Esophagus muscularis mucosa (tissue), 4 donors: ENCODE measurements around the gene PIGT. TPM values are rescaled to one million over a fixed set of nuclear protein-coding genes. Genes with fewer than 3 reads are reported as not detected.

Experiments
- DNase-seq: peaks from one replicate; pipeline ENCODE4 v3.0.0-alpha.2; 2017; ENCODE audit errors: extremely low spot score
- H3K27ac ChIP-seq, 4 donors: fragments of 200-600 bp; sonication (generic); replicated peaks in 1 of 4; 1 replicate in 3 of 4; 2 replicates in 1 of 4; pipeline ENCODE4 v1.5.1; 2016 to 2019; ENCODE audit warnings: mild to moderate bottlenecking in 1 of 4
- H3K27me3 ChIP-seq, 4 donors: fragments of 200-600 bp; sonication (generic); one replicate each; pipeline versions ENCODE4 v1.5.1 to v1.6.0; 2016 to 2019
- H3K36me3 ChIP-seq, 4 donors: fragments of 200-600 bp; sonication (generic); one replicate each; pipeline ENCODE4 v1.5.1; 2016 to 2019
- H3K4me1 ChIP-seq, 4 donors: fragments of 200-600 bp; sonication (generic); one replicate each; pipeline ENCODE4 v1.5.1; 2016 to 2019
- H3K4me3 ChIP-seq, 4 donors: fragments of 200-600 bp; sonication (generic); 1 replicate in 2 of 4; 2 replicates in 2 of 4; pipeline ENCODE4 v1.5.1; 2016 to 2019; ENCODE audit warnings: mild to moderate bottlenecking in 4 of 4, moderate library complexity in 1 of 4
- H3K9me3 ChIP-seq, 4 donors: fragments of 200-600 bp; sonication (generic); 1 replicate in 3 of 4; 2 replicates in 1 of 4; pipeline ENCODE4 v1.5.1; 2016 to 2019
- EP300 ChIP-seq: sonication (generic); formaldehyde crosslinking; IDR thresholded peaks from one replicate; pipeline ENCODE4 v1.6.1; 2017; ENCODE audit warnings: antibody characterized with exemption
- POLR2A ChIP-seq: fragments of 450-650 bp; IDR thresholded peaks from one replicate; pipeline ENCODE4 v1.6.1; 2017; ENCODE audit warnings: antibody characterized with exemption, moderate library complexity, mild to moderate bottlenecking, low read depth
- POLR2AphosphoS5 ChIP-seq, 2 donors: sonication (generic); formaldehyde crosslinking; IDR thresholded peaks; one replicate each; pipeline ENCODE4 v1.6.1; 2017; ENCODE audit warnings: antibody characterized with exemption in 2 of 2
- WGBS: methylation state at CpG from one replicate; pipeline ENCODE4 v1.1.5; 2018; 5-methylcytosine and 5-hydroxymethylcytosine counted together
- intact Hi-C: fragments of 100-400 bp; cut with DNase I; formaldehyde crosslinking; loops from one replicate; pipeline ENCODE4 v1.15.1; 2023
- total RNA-seq, 4 donors: library from RNA; depleted of rRNA; stranded (reverse); fragments of >200 nt; gene quantifications; one replicate each; pipeline versions ENCODE4 v1.1.0 to v1.2.1, GENCODE V29; 2016
- TF ChIP-seq, protein P1 (sequence below), 3 experiments: fragments of 200-600 bp in 2 of 3; fragments of 450-650 bp in 1 of 3; sonication (generic) in 2 of 3; IDR thresholded peaks; one replicate each; pipeline ENCODE4 v1.5.1; 2017 to 2019; ENCODE audit warnings: antibody characterized with exemption in 3 of 3, mild to moderate bottlenecking in 2 of 3, moderate library complexity in 1 of 3

The PIGT gene
- total RNA-seq, 4 donors from 2014 or later, result 64.4 to 90.9 (median 80.4) TPM

DNA sequence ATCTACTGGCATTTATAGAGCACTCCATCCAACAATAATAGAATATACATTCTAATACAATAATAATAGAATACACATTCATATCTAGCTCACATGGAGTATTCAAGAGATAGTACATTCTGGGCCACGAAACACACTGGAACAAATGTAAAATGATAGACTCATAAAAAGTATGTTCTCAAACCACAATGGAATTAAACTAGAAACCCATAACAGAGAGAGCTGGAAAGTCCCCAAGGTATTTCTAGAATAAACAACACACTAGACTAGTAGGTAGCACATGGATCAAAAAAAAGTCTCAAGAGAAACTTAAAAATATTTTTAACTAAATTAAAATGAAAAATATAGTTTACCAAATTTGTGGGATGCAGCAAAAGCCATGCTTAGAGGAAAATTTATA, 28.7 kb upstream of the PIGT start:
- no peak for DNase-seq
- no peak overlapping the region for H3K4me3 ChIP-seq
- intact Hi-C loops, result no loop called here
- no peaks in the 10 kb centered on the region for H3K9me3 ChIP-seq
- no peaks in the 10 kb centered on the region for H3K27me3 ChIP-seq
- H3K4me1 ChIP-seq, result no peaks in the 10 kb centered on the region
- no peaks in the 10 kb centered on the region for H3K36me3 ChIP-seq
- no peak overlapping the region for H3K27ac ChIP-seq
- TF ChIP-seq, protein P1, sequence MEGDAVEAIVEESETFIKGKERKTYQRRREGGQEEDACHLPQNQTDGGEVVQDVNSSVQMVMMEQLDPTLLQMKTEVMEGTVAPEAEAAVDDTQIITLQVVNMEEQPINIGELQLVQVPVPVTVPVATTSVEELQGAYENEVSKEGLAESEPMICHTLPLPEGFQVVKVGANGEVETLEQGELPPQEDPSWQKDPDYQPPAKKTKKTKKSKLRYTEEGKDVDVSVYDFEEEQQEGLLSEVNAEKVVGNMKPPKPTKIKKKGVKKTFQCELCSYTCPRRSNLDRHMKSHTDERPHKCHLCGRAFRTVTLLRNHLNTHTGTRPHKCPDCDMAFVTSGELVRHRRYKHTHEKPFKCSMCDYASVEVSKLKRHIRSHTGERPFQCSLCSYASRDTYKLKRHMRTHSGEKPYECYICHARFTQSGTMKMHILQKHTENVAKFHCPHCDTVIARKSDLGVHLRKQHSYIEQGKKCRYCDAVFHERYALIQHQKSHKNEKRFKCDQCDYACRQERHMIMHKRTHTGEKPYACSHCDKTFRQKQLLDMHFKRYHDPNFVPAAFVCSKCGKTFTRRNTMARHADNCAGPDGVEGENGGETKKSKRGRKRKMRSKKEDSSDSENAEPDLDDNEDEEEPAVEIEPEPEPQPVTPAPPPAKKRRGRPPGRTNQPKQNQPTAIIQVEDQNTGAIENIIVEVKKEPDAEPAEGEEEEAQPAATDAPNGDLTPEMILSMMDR (IDR thresholded peaks at IDR 0.05), result no peak
- TF ChIP-seq POLR2A (no peak), EP300 (no peak), POLR2AphosphoS5 (IDR thresholded peaks at IDR 0.05) (no peak)
- 100% methylated on average over 1 of the region's 1 CpG for WGBS

DNA sequence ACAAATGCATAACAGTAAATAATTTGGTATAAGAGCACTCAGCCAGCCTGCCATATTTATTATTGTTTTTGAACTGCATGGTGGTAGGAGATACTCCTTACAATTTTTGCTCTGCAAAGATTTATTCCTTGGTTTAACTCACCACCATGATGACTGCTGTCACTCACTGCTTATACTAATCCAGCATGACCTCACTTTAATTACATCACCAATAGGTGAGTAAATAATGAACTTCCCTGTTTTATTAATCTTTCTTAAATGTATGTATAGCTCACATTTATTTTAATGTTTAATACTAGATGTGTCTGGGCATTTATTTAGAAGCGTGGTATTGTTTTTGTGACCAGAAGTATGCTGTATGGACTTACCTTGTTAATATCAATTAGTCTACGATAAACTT, 25.0 kb upstream of the PIGT start:
- TF ChIP-seq, protein P1 (IDR thresholded peaks at IDR 0.05), result no peak
- Histone ChIP-seq H3K27ac (no peak overlapping the region), H3K27me3 (no peaks in the 10 kb centered on the region), H3K4me3 (no peak overlapping the region), H3K9me3 (no peaks in the 10 kb centered on the region), H3K36me3 (peaks cover 0 to 10% (median 0%) of the 10 kb centered on the region in 4 donors), H3K4me1 (no peaks in the 10 kb centered on the region)
- WGBS, result 97% methylated on average over 2 of the region's 2 CpGs
- DNase-seq, result no peak
- intact Hi-C loops, result no loop called here

DNA sequence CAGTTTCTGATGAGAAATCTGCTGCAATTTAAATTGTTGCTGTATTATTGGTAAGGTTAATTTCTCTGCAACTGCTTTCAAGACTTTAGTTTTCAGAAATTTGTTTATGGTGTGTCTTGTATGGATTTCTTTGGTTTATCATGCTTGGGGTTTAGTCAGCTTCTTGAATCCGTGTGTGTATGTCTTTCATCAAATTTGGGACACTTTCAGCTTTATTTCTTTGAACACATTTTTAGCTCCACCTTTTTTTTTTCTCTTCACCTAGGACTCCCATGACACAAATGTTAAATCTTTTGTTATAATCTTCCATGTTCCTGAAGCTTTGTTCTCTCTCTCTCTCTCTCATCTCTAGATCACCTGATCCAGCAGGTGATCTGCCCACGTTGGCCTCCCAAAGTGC, 24.4 kb upstream of the PIGT start:
- no peak overlapping the region for H3K4me3 ChIP-seq
- no peaks in the 10 kb centered on the region for H3K9me3 ChIP-seq
- intact Hi-C loops, result no loop called here
- 69% methylated on average over 2 of the region's 2 CpGs for WGBS
- no peak for DNase-seq
- TF ChIP-seq POLR2A (no peak), POLR2AphosphoS5 (IDR thresholded peaks at IDR 0.05) (no peak), EP300 (no peak)
- TF ChIP-seq, protein P1 (IDR thresholded peaks at IDR 0.05), result no peak
- peaks cover 0 to 10% (median 0%) of the 10 kb centered on the region in 4 donors for H3K36me3 ChIP-seq
- no peak overlapping the region for H3K27ac ChIP-seq
- no peaks in the 10 kb centered on the region for H3K27me3 ChIP-seq
- no peaks in the 10 kb centered on the region for H3K4me1 ChIP-seq

DNA sequence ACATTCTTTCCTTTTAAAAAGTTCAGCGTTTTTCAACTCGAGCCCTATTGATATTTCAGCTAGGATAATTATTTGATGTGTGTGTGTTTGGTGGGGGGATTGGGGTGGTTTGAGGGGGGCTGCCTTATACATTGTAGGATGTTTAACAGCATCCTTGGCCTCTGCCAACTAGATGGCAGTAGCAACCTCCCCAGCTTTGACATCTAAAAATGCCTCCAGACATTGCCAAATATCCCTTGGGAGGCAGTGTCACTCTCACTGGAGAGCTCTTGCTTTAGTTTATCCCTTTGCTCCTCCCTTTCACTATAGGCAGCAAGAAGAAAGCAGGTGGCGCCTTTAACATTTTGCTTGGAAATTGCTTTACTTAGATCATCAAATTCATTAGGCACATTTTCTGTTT, 23.2 kb upstream of the PIGT start:
- intact Hi-C loops, result no loop called here
- no peak for DNase-seq
- H3K4me3 ChIP-seq, result no peak overlapping the region
- H3K27me3 ChIP-seq, result no peaks in the 10 kb centered on the region
- H3K4me1 ChIP-seq, result no peaks in the 10 kb centered on the region
- no peak overlapping the region for H3K27ac ChIP-seq
- TF ChIP-seq, protein P1 (IDR thresholded peaks at IDR 0.05), result no peak
- TF ChIP-seq EP300 (no peak), POLR2AphosphoS5 (IDR thresholded peaks at IDR 0.05) (no peak), POLR2A (no peak)
- 84% methylated on average over 3 of the region's 3 CpGs for WGBS
- H3K9me3 ChIP-seq, result no peaks in the 10 kb centered on the region
- H3K36me3 ChIP-seq, result peaks cover 0 to 10% (median 0%) of the 10 kb centered on the region in 4 donors
